Stimulated activated CD8-positive, alpha-beta memory T cell treated with anti-CD3 and anti-CD28 coated beads, Interleukin-4, amount 100 ng/mL, for 4 hours (primary cell): ENCODE data around the gene MIPEP.
A peak's percentile ranks its signal among the peaks of the same experiment; 100 is the strongest.
"Not testable (repeated sequence)": the region's sequence is repeated elsewhere in the genome, so short reads cannot be mapped to it uniquely, and the experiment has no call there.

Experiments
- DNase-seq, 2 donors: peaks; one replicate each; pipeline ENCODE4 v3.0.0-alpha.2; 2020; ENCODE audit warnings: low read depth in 2 of 2, low spot score in 1 of 2

The MIPEP gene

GRCh38 chr13:23888658-23889614, at the start of gene MIPEP:
TSS of gene MIPEP (minus strand) at chr13:23889400. CDS start at chr13:23889320, 80 bp downstream.
- DNase-seq: peak; percentile 76 to 81

DNA sequence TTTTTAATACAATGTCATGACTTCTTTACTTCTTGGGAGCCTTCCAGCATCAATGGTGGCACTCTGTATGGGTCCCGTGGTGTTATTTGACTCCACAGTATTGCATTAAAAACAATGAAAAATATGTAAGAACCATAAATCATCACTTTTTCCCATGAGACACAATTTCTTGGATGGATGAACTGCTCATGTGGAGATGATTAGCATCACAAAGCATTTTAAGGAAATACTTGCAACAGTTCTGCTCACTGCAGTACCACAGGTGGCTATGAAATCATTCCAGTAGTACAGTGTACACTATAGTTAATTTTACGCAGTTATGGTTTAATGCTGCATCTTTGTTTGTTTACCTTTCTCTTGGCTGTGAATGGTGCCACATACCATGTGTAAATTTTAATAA, 45.3 kb upstream of the MIPEP start:
- DNase-seq: no peak

DNA sequence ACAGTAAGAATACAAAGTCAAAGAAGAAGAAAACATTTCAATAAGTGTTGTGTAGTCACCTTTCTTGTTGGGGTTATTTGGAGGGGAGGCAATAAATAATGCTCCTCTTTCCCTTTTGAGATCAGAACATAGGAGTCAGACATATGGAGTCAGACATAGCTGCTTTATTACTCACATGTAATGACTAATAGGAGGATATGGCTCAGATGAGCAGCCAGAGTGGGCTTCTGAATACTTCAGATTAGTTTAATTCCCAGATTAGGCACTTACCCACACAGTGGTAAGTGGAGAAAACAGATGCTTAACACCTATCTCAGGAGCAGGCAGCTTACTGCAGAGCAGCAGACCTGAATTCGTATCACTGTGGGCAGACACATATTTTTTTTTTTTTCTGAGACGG, 39.8 kb upstream of the MIPEP start:
- no peak for DNase-seq

GRCh38 chr13:23923031-23923430, 33.8 kb upstream of the MIPEP start:
- no peak for DNase-seq

DNA sequence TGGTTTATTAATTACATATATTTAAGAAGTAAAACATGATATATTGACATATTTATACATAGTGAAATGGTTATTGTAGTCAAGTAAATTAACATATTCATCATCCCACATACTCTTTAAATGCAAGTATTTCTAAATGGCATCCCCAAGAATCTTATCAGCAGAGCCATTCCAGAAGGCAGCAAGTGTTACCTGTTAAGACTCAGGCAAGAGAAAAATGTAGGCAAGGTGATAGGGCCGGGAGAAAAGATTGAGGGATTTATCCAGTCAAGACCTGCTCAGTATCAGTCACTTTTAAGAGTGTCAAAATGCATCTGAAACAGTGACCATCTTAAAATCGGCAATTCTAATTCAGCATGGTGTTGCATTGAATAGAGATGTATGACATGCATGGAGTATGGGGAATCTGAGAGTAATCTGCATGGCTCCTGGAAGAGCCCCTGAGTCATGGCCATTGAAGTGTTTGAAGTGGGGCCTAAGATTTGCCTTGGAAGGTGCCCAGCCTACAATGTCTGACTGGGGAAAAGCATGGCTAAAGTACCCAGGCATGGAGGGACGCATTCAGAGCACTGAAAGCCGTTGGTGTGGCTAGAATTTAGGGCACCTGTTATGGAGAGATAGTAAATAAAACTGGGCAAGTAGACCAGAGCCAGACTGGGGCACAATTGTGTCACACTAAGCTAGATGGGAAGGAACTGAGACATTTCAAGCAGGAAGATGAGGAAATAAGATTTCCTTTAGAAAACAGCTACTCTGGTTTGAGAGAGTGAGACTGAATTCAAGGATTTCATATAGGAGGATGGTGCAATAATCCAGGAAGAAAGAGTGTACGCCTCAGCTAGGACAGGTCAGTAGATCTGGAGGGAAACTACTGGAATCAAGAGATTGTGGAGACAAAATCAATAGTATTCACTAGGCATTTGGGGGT, 33.1 kb upstream of the MIPEP start:
- no peak for DNase-seq

DNA sequence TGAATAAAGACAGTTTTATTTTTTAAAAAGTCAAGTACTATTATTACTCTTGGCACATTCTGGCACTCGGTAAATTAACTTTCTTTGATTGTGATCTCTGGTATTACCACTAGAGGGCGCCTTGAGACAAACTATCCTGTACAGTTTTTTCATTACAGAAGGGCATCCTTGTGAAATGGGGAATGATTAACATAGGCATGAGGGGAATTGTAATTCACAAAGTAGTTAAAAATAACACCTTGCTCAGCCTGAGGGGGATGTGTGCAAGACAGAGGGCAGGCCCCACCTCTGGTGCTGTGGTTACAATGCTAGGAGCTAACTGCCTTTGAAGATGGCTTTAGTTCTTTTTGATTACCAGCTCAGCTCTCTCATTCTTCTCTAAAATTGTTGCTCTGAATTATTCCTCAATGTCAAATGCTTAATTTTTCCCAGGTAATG, 32.3 kb upstream of the MIPEP start:
- DNase-seq: no peak

DNA sequence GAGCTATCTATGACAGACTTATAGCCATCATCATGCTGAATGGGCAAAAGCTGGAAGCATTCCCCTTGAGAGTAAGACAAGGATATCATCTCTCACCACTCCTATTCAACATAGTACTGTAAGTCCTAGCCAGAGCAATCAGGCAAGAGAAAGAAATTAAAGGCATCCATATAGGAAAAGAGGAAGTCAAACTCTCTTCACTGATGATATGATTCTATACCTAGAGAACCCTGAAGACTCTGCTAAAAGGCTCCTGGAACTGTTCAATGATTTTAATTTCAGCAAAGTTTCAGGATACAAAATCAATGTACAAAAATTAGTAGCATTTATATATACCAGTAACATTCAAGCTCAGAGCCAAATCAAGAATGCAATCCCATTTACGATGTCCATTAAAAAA, 29.8 kb upstream of the MIPEP start:
- DNase-seq: no peak

GRCh38 chr13:23918208-23918607, 29.0 kb upstream of the MIPEP start:
- no peak for DNase-seq

DNA sequence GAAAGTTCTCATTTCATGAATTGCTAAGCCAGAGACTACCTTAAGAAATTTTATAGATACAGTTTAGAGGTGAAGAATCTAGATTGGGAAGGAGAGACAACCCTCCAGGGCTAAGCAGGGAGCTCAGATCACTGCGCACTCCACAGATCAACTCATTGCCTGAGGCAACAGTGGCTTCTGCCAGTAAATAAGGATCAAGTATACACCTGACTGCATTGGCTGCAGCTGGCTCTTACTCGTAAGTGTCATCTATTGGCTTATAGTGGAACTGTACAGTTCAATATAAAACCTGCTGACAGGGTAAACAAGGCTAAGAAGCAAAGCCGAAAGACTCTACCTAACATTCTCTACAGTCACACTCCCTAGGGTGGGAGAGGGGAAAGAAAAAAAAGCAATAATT, 26.1 kb upstream of the MIPEP start:
- DNase-seq: no peak

DNA sequence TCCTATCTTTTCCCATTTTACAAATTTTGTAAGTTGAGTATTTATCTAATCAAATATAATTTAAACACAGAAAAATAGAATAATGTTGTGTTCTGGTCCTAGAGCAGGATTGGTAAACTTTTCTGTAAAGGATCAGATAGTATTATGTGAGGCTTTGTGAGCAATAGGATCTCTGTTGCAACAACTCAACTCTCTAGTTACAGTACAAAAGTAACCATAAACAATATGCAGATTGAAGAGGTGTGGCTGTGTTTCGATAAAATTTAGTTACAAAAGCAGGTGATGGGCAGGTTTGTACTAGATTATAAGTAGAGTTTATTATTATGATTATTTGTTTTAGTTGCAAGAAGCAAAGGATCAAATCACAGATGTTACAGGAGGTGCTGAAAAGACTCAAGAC, 23.3 kb upstream of the MIPEP start:
- no peak for DNase-seq

DNA sequence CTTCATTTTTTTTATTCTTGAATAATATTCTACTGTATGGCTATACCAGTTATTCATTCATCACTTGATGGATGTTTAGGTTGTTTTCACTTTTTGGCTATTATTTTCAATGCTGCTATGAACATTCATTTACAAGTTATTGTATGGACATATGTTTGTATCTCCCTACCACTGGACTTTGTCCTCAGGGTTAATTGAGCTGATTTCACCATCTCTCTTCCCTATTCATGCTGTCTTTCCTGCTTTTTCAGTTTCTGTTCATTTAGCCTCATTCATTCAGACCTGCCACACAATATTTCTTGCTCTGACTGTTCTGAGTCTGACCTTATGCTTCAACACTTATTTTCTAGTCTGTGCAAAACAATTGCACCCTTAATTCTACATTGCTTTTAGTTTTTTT, 20.4 kb upstream of the MIPEP start:
- DNase-seq: no peak

- no peak for DNase-seq
Measured at GRCh38 chr13:23905766-23906165, 16.6 kb upstream of the MIPEP start.

- no peak for DNase-seq
Measured at GRCh38 chr13:23903906-23904280, 14.7 kb upstream of the MIPEP start.

DNA sequence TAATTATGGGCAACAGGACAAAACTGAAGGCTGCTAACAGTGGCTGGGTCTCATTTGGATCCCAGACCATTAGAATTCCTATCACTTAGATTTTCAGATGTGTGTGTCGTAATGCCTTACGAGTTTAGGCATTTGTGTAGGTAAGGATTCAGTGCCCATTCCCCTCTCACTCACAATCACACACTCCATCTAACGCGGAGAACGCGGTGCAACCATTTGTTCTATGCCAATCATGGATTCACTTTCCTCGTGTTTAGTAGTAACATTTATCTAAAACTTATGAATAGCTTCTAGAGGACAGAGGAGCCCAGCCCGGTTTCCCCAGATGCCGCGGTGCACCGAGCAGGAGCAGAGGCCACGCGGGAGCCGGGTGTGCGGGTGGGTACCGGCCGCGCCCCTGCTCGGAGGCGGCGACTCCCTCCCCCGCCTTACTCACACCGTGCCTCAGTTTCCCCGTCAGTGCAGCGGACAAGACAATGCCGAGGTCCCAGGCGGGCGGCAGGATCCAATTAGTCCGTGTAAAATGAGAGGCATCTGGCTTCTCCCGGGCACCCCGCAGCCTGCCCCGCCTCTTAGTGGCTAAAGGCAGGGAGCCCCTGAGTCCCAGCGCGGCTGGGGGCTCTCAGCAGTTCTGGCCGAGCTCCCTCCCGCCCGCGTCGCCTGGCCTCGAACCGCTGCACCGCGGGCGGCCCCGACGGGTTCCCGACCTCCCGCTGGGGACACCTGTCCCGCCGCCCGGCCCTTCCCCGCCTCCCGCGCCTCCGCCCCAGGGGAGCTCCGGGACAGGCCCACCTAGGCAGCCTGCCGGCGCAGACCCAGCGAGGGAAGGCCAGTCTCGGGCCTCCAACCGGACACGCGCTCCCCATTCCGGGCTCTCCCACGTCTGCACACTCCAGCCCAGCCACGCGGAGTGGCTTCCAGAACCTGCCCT, 14.0 kb upstream of the MIPEP start:
- no peak for DNase-seq

DNA sequence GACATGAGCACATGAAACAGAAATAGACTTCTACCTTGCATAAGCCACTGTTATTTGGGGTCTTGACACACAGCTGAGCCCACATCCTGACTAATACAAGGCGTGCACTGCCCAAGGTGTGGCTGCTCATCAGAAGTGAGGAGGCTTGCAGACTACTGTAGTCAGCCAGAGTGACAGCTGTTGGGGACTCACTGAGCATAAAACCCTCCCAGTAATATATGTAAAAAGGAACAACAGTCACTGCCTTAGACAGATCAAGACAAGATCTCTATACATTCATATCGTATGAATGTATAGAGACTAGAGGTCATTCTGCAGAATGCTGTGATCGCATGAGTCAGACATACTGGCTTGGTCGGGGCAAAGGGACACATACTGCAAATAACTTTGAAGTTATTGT, 12.2 kb upstream of the MIPEP start:
- DNase-seq: no peak

DNA sequence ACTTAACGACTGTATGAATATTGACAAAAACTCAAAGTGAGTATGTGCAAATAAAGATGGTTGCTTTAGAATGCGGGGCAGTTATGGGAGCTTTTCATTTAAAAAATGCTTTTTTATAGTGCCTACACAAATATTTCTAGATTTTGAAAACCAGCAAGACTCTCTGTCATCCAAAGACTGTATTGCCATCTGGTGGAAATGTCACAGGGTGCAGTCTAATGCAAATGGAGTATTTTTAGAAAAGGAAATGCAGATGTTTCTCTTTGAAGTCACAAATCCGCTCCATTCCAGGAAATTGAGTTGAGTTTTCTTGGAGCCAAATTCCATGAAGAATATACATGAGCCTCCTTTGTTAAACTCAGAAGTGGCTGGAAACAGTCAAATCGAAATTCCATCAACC, 10.4 kb upstream of the MIPEP start:
- DNase-seq: no peak

DNA sequence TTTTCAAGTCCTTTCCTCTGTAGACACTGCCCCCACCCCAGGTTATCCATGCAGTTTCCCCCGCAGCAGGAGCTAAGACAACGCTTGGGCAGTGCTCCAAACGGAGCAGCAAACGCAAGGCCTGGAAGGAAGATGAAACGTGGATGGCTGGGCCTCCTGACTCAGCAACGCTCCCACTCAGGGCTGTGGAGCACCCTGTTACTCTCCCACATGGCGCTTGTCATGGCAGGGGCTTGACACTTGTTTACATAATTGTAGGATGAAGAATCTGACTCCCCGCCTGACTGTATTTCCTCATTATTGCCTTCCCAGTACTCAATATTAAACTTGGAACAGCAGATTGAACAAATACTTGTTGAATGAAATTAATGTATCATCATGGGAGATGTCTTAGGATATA, 8.9 kb upstream of the MIPEP start:
- DNase-seq: no peak

- DNase-seq: not testable (repeated sequence)
Measured at GRCh38 chr13:23897452-23897919, 8.3 kb upstream of the MIPEP start, which contains the start of gene C1QTNF9B. TSS of gene C1QTNF9B (minus strand) at chr13:23897502.

DNA sequence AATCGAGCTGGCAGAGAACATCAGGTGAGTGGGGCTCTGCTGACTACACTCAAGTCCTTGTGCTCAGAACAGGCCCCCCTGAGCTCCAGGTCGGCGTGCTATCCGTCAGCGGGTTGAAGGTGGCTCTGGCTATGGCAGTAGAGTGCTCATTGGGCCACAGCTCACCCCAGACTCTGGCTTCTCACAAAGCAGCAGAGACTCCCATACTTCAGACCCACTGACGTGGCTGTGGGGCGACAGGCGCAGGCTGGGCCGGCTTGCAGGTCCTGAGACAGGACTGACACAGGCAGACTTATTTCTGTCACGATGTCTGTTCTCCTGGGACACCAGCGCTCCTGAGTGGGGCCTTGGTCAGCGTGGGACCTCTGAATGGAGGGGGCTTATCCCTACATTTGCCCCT, 5.5 kb upstream of the MIPEP start:
- not testable (repeated sequence) for DNase-seq

DNA sequence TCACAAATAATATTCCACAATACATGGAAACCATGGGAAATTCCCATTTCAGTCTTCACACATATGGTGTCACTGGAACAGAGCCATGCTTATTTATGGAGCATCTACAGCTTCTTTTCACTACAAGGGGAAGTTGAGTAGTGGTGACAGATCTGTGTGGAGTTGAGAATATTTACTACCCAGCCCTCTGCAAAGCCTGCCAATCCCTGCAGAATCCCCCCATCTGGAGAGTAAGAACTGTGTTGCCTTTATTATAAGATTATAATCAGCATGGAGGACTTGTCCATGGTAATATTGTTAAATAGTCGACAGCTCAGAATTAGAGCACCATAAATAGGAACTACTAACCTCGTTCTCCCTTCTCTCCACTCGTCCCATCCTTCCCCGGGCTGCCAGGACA, 4.6 kb upstream of the MIPEP start:
- DNase-seq: not testable (repeated sequence)
